Cardiac fibroblast (primary cell): ENCODE measurements around the gene CHAC1.
A peak's percentile ranks its signal among the peaks of the same experiment; 100 is the strongest.

Source experiments
- DNase-seq, 2 donors: peaks; one replicate each; pipeline versions ENCODE4 v3.0.0 to v3.0.0-alpha.2; 2010; ENCODE audit warnings: low read depth in 2 of 2
- H3K4me3 ChIP-seq, 2 donors: replicated peaks in 1 of 2; 1 replicate in 1 of 2; 2 replicates in 1 of 2; pipeline ENCODE4 v1.5.1; 2011; ENCODE audit warnings: low read depth in 2 of 2, low read length in 2 of 2, mild to moderate bottlenecking in 2 of 2, moderate library complexity in 1 of 2
- TF ChIP-seq, protein P1 (sequence below): IDR thresholded peaks from one replicate; pipeline ENCODE4 v1.5.1; 2011; ENCODE audit warnings: low read depth, mild to moderate bottlenecking, low read length, inconsistent platforms

Gene CHAC1

DNA sequence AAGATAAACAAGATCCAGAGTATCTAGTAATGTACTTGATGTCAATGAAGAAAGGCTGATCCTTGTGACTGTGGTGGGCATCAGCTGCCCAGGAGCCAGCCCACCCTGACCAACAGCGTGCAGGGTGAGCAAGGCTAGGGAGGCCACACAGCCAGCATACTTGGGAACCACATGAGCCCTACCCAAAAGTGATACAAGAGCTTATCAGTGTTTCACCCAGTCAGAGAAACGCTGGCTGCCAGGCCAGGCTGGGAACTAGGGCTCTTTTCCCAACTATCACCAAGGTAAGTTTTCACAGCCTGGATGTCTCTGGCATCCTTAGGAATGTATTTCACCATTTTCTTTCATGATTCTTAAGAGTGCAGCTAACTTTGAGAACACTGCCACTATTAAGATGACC lies 24.9 kb downstream of the CHAC1 start:
- H3K4me3 ChIP-seq, result no peak overlapping the region
- TF ChIP-seq, protein P1, sequence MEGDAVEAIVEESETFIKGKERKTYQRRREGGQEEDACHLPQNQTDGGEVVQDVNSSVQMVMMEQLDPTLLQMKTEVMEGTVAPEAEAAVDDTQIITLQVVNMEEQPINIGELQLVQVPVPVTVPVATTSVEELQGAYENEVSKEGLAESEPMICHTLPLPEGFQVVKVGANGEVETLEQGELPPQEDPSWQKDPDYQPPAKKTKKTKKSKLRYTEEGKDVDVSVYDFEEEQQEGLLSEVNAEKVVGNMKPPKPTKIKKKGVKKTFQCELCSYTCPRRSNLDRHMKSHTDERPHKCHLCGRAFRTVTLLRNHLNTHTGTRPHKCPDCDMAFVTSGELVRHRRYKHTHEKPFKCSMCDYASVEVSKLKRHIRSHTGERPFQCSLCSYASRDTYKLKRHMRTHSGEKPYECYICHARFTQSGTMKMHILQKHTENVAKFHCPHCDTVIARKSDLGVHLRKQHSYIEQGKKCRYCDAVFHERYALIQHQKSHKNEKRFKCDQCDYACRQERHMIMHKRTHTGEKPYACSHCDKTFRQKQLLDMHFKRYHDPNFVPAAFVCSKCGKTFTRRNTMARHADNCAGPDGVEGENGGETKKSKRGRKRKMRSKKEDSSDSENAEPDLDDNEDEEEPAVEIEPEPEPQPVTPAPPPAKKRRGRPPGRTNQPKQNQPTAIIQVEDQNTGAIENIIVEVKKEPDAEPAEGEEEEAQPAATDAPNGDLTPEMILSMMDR, result no peak
- no peak for DNase-seq

DNA sequence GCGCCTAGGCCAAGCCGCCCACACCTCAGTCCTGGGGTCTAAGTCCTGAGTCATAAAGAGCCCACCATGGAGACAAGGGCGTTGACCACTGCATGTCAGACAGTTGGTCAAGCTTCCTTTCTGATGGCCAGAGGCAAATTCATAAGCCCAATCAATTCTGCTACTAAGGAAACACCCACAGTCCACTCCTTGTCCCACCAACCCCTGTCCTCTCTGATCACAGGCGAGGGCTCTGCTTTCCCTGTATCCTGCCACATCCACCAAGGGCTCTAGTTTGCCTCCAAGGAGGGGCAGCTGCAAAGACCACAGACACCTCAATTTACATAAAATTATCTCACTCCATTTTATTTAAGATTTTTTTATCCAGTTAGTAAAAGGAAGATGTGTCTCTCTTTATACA lies 25.3 kb downstream of the CHAC1 start:
- no peak overlapping the region for H3K4me3 ChIP-seq
- DNase-seq, result no peak
- TF ChIP-seq, protein P1, result no peak

DNA sequence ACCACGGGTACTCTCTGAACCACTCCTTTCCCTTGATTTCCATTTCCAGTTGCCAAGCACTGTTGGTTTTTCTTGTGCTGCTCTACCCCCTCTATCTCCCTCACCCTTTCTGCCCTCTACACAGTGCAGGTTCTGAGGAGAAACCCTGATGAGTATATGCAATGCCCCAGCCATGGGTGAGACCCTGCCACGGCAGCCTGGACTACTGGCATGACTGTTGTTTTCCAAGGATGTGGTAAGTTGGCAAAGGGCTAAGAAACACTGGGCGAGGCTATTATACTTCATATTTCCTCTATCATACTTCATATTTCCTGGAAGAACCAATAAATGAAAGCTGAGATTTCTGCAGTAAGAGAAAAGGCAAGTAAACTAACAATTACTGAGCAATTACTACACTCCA lies 27.9 kb downstream of the CHAC1 start:
- no peak overlapping the region for H3K4me3 ChIP-seq
- DNase-seq, result no peak
- TF ChIP-seq, protein P1, result no peak

DNA sequence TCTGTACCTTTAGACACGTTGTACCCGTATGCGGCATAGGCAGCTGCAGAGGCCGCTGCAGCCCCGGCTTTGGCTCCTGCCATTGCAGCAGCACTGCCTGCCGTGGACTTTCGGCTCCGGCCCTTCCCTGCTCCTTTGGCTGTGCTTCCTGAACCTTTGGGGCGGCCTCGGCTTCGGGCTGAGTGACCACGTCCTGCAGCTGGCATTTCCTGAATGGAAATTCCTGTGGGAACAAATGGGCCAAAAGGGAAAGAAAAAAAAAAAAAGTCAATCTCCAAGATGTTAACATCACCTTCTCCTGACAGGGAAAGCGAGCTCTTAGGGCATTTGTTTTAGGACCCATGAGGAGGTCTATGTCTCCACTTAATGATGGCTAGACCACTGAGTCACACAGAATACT lies 29.6 kb downstream of the CHAC1 start:
- TF ChIP-seq, protein P1, result no peak
- H3K4me3 ChIP-seq, result no peak overlapping the region
- DNase-seq, result peak; percentile 77 to 84

DNA sequence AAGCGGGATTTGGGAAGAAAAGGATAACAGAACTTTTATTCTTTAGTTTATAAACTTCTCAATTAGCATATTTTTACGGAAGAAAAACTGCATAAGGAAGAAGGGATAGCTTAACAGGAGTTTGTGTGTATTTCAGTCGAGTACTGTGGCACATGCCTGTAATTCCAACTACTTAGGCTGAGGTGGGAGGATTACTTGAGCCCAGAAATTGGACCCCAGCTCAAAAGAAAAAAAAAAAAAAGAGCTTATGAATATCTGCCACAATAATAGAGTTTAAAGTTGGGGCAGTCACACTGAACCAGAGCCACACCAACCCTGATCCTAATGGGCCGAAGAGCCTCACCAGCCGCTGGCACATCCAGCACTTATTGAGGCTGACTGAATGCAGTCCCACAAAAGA lies 31.1 kb downstream of the CHAC1 start:
- TF ChIP-seq, protein P1, result no peak
- DNase-seq, result no peak
- no peak overlapping the region for H3K4me3 ChIP-seq

DNA sequence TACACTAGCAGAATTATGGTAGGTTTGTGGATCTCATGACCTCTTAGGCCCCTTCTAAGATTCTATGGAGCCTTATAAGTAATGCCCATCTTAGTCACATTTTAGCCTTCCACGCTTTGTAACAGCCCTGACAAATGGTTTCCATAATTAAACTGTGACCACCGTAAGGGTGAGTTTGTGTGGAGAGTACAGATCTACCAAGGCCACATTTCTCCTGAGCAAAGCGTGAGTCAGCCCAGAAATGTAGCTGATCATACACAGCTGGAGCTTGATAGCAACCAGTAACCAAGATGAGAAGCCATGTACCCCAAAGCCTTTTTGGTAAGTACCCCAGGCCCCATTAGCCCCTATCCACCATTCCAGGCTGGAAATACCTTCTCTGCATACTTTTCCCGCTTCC lies 31.7 kb downstream of the CHAC1 start:
- DNase-seq, result peak; percentile 27 to 74

More for the DNA sequence above, 31.7 kb downstream of the CHAC1 start:
- no peak overlapping the region for H3K4me3 ChIP-seq
- TF ChIP-seq, protein P1, result no peak
